Kidney glomerular epithelial cell (primary cell): Measurements from ENCODE around the gene CDCA8.

Experiments
- DNase-seq: peaks from one replicate; lab custom pipeline; 2025; lab: John Stamatoyannopoulos, UW

The CDCA8 gene

GRCh38 chr1:37692078-37692833, at the start of gene CDCA8:
Gene CDCA8, plus strand, starts transcription at chr1:37692516. Its CDS starts 175 bp downstream, at chr1:37692691.
- DNase-seq: peak; percentile 94

- no peak for DNase-seq
Observed at GRCh38 chr1:37647281-37647680, 45.0 kb upstream of the CDCA8 start.

GRCh38 chr1:37650173-37650572, 42.1 kb upstream of the CDCA8 start:
- no peak for DNase-seq

- no peak for DNase-seq
Observed at GRCh38 chr1:37650721-37651120, 41.6 kb upstream of the CDCA8 start.

GRCh38 chr1:37651803-37652202, 40.5 kb upstream of the CDCA8 start:
- no peak for DNase-seq

- no peak for DNase-seq
Observed at GRCh38 chr1:37652976-37653375, 39.3 kb upstream of the CDCA8 start.

GRCh38 chr1:37653906-37654305, 38.4 kb upstream of the CDCA8 start:
- no peak for DNase-seq

GRCh38 chr1:37655274-37655673, 37.0 kb upstream of the CDCA8 start:
- DNase-seq: no peak

- DNase-seq: no peak
Observed at GRCh38 chr1:37656026-37656425, 36.3 kb upstream of the CDCA8 start.

GRCh38 chr1:37656881-37657280, 35.4 kb upstream of the CDCA8 start:
- no peak for DNase-seq

- no peak for DNase-seq
Observed at GRCh38 chr1:37657620-37658412, 34.5 kb upstream of the CDCA8 start.

- no peak for DNase-seq
Observed at GRCh38 chr1:37658486-37658885, 33.8 kb upstream of the CDCA8 start.

GRCh38 chr1:37660664-37661063, 31.7 kb upstream of the CDCA8 start:
- DNase-seq: no peak

- DNase-seq: no peak
Observed at GRCh38 chr1:37661401-37661800, 30.9 kb upstream of the CDCA8 start.

GRCh38 chr1:37662031-37662755, 30.1 kb upstream of the CDCA8 start:
- no peak for DNase-seq

GRCh38 chr1:37663426-37664000, 28.8 kb upstream of the CDCA8 start:
- no peak for DNase-seq

- no peak for DNase-seq
Observed at GRCh38 chr1:37666241-37666867, 26.0 kb upstream of the CDCA8 start.

- no peak for DNase-seq
Observed at GRCh38 chr1:37667023-37667671, 25.2 kb upstream of the CDCA8 start.

- no peak for DNase-seq
Observed at GRCh38 chr1:37670133-37670532, 22.2 kb upstream of the CDCA8 start.

GRCh38 chr1:37671261-37671660, 21.1 kb upstream of the CDCA8 start:
- no peak for DNase-seq

GRCh38 chr1:37672136-37672870, 20.0 kb upstream of the CDCA8 start:
- DNase-seq: no peak
